Measurements from ENCODE around the gene OPCML.

OPCML gene

GRCh38 chr11:133306019-133306418 is 226.3 kb downstream of the OPCML start:
- DNase-seq (ENCODE audit: low read depth), result no peak

GRCh38 chr11:133305208-133305956 is 226.9 kb downstream of the OPCML start:
- no peak for DNase-seq (ENCODE audit: low read depth)
- TF ChIP-seq CTCF (IDR thresholded peaks at IDR 0.05; ENCODE audit: control insufficient read depth, insufficient read depth, low read depth, low read length, missing control alignments), result no peak

More at GRCh38 chr11:133306019-133306418, 226.3 kb downstream of the OPCML start:
- no peak overlapping the region for H3K4me3 ChIP-seq (ENCODE audit: control insufficient read depth, low read depth, low read length)
- TF ChIP-seq CTCF (IDR thresholded peaks at IDR 0.05; ENCODE audit: control insufficient read depth, insufficient read depth, low read depth, low read length, missing control alignments), result no peak

GRCh38 chr11:133303262-133303661 is 229.0 kb downstream of the OPCML start:
- no peak for TF ChIP-seq CTCF (IDR thresholded peaks at IDR 0.05; ENCODE audit: control insufficient read depth, insufficient read depth, low read depth, low read length, missing control alignments)
- DNase-seq (ENCODE audit: low read depth), result no peak
- no peak overlapping the region for H3K4me3 ChIP-seq (ENCODE audit: control insufficient read depth, low read depth, low read length)

More at GRCh38 chr11:133305208-133305956, 226.9 kb downstream of the OPCML start:
- no peak overlapping the region for H3K4me3 ChIP-seq (ENCODE audit: control insufficient read depth, low read depth, low read length)

GRCh38 chr11:133302056-133302455 is 230.2 kb downstream of the OPCML start:
- DNase-seq (ENCODE audit: low read depth), result no peak
- TF ChIP-seq CTCF (IDR thresholded peaks at IDR 0.05; ENCODE audit: control insufficient read depth, insufficient read depth, low read depth, low read length, missing control alignments), result no peak
- no peak overlapping the region for H3K4me3 ChIP-seq (ENCODE audit: control insufficient read depth, low read depth, low read length)

GRCh38 chr11:133300666-133301065 is 231.6 kb downstream of the OPCML start:
- TF ChIP-seq CTCF (IDR thresholded peaks at IDR 0.05; ENCODE audit: control insufficient read depth, insufficient read depth, low read depth, low read length, missing control alignments), result no peak
- no peak for DNase-seq (ENCODE audit: low read depth)
- no peak overlapping the region for H3K4me3 ChIP-seq (ENCODE audit: control insufficient read depth, low read depth, low read length)

- no peak for DNase-seq (ENCODE audit: low read depth)
- no peak overlapping the region for H3K4me3 ChIP-seq (ENCODE audit: control insufficient read depth, low read depth, low read length)
- TF ChIP-seq CTCF (IDR thresholded peaks at IDR 0.05; ENCODE audit: control insufficient read depth, insufficient read depth, low read depth, low read length, missing control alignments), result no peak
These were observed 240.5 kb downstream of the OPCML start for GRCh38 chr11:133291780-133292179.

All from AG09309 (cell line).